Putamen (tissue), 1 donor: ENCODE measurements around the gene LDB2.
"Not testable (repeated sequence)": the region's sequence is repeated elsewhere in the genome, so short reads cannot be mapped to it uniquely, and the experiment has no call there.

Experiments
- DNase-seq: peaks from one replicate; pipeline ENCODE4 v3.0.0-alpha.2; 2016; ENCODE audit warnings: low spot score

The LDB2 gene

GRCh38 chr4:16897991-16898827, at the start of gene LDB2:
TSS of gene LDB2 (minus strand) at chr4:16898645.
- DNase-seq, result peak; percentile 74

GRCh38 chr4:16942491-16942890, 44.0 kb upstream of the LDB2 start:
- DNase-seq, result no peak

- DNase-seq, result no peak
Measured at GRCh38 chr4:16939178-16939577, 40.7 kb upstream of the LDB2 start.

- DNase-seq, result no peak
Measured at GRCh38 chr4:16938512-16939040, 40.1 kb upstream of the LDB2 start.

- no peak for DNase-seq
Measured at GRCh38 chr4:16931339-16932305, 33.2 kb upstream of the LDB2 start.

- DNase-seq, result no peak
Measured at GRCh38 chr4:16926214-16926613, 27.8 kb upstream of the LDB2 start.

GRCh38 chr4:16918716-16919115, 20.3 kb upstream of the LDB2 start:
- DNase-seq, result not testable (repeated sequence)

- no peak for DNase-seq
Measured at GRCh38 chr4:16916719-16917337, 18.4 kb upstream of the LDB2 start.

GRCh38 chr4:16916031-16916430, 17.6 kb upstream of the LDB2 start:
- no peak for DNase-seq

- DNase-seq, result no peak
Measured at GRCh38 chr4:16914208-16914607, 15.8 kb upstream of the LDB2 start.

- no peak for DNase-seq
Measured at GRCh38 chr4:16912896-16913295, 14.5 kb upstream of the LDB2 start.

- DNase-seq, result no peak
Measured at GRCh38 chr4:16909281-16909680, 10.8 kb upstream of the LDB2 start.

- no peak for DNase-seq
Measured at GRCh38 chr4:16908377-16909021, 10.1 kb upstream of the LDB2 start.

- no peak for DNase-seq
Measured at GRCh38 chr4:16900325-16900724, 1.9 kb upstream of the LDB2 start.

GRCh38 chr4:16896881-16897750, 1.3 kb downstream of the LDB2 start:
- DNase-seq, result no peak

- DNase-seq, result no peak
Measured at GRCh38 chr4:16894406-16894805, 4.0 kb downstream of the LDB2 start.

GRCh38 chr4:16893141-16893651, 5.2 kb downstream of the LDB2 start:
- no peak for DNase-seq

GRCh38 chr4:16890651-16891050, 7.8 kb downstream of the LDB2 start:
- no peak for DNase-seq

GRCh38 chr4:16889945-16890344, 8.5 kb downstream of the LDB2 start:
- no peak for DNase-seq

- DNase-seq, result no peak
Measured at GRCh38 chr4:16887887-16888286, 10.6 kb downstream of the LDB2 start.
